ENCODE results near the gene MVB12A. TPM values are rescaled to one million over a fixed set of nuclear protein-coding genes. Genes with fewer than 3 reads are reported as not detected.

MVB12A gene
- 36.3 to 46.7 TPM (median 39.4 TPM) in 3 replicates for total RNA-seq
- long read RNA-seq, transcript MVB12A-201 (9 exons, 2,223 nt), result major isoform, 45 of 54 reads
- long read RNA-seq, partial matches to known transcripts, result 2 of 54 reads
- long read RNA-seq, other reads (novel, unspliced or antisense), result 6 of 54 reads

DNA sequence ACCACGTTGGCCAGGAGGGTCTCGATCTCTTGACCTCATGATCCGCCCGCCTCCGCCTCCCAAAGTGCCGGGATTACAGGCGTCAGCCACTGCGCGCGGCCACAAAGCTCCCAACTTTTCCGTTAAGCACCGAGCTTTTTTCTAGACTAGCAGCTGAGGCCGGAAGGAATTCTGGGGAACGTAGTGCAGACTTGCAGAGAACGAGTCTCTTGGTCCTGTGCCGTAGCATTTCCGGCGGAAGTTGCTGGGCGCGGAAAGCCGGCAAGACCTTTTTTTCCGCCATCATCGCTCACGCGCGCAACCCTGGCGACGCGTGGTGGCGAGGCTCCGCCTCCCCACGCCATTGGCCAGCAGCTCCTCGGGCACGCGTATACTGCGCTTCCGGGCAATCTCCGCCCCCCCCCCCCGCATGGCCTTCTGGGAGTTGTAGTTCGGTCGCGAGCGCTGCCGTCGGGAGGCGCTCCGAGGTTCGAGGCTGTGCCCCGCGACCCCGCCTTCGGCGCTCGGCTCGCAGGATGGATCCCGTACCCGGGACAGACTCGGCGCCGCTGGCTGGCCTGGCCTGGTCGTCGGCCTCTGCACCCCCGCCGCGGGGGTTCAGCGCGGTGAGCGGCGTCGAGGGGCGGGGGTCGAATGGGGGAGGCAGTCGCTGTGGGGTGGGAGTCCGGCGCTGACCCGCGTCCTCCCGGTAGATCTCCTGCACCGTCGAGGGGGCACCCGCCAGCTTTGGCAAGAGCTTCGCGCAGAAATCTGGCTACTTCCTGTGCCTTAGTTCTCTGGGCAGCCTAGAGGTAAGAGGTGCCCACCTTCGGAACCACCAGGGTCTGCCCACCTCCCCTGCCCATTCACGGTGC lies at the start of gene MVB12A:
MVB12A (plus strand) TSS at position 427 of the 854 bp plus-strand sequence; CDS start at position 516, 89 bp downstream.
- peak; percentile 98 for DNase-seq (ENCODE audit: low spot score)
- no peaks in the 10 kb centered on the region for H3K9me3 Mint-ChIP-seq (ENCODE audit: low read depth)
- peaks cover 14% of the 10 kb centered on the region for H3K27me3 Mint-ChIP-seq (ENCODE audit: low read depth)
- peak within 1 kb of the TSS; percentile 88 for H3K4me3 Mint-ChIP-seq (ENCODE audit: unreplicated experiment)
- no peaks in the 10 kb centered on the region for H3K36me3 Mint-ChIP-seq (ENCODE audit: low read depth)
- peaks cover 15% of the 10 kb centered on the region for H3K4me1 Mint-ChIP-seq (ENCODE audit: low read depth)
- peak within 1 kb of the TSS; percentile 92 for H3K27ac Mint-ChIP-seq (ENCODE audit: unreplicated experiment)
- TF ChIP-seq, protein P1, sequence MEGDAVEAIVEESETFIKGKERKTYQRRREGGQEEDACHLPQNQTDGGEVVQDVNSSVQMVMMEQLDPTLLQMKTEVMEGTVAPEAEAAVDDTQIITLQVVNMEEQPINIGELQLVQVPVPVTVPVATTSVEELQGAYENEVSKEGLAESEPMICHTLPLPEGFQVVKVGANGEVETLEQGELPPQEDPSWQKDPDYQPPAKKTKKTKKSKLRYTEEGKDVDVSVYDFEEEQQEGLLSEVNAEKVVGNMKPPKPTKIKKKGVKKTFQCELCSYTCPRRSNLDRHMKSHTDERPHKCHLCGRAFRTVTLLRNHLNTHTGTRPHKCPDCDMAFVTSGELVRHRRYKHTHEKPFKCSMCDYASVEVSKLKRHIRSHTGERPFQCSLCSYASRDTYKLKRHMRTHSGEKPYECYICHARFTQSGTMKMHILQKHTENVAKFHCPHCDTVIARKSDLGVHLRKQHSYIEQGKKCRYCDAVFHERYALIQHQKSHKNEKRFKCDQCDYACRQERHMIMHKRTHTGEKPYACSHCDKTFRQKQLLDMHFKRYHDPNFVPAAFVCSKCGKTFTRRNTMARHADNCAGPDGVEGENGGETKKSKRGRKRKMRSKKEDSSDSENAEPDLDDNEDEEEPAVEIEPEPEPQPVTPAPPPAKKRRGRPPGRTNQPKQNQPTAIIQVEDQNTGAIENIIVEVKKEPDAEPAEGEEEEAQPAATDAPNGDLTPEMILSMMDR (IDR thresholded peaks at IDR 0.05), result no peak

GRCh38 chr19:17376935-17377600 lies 42.8 kb upstream of the MVB12A start, which contains the start of gene PLVAP:
TSS of gene PLVAP (minus strand) at chr19:17377342. CDS start at chr19:17377288, 54 bp downstream.
- Mint-ChIP-seq H3K27ac (ENCODE audit: unreplicated experiment) (no peak within 1 kb of the TSS), H3K4me1 (ENCODE audit: low read depth) (peaks cover 5% of the 10 kb centered on the region), H3K27me3 (ENCODE audit: low read depth) (no peaks in the 10 kb centered on the region), H3K36me3 (ENCODE audit: low read depth) (no peaks in the 10 kb centered on the region), H3K9me3 (ENCODE audit: low read depth) (peaks cover 4% of the 10 kb centered on the region), H3K4me3 (ENCODE audit: unreplicated experiment) (no peak within 1 kb of the TSS)
- TF ChIP-seq, protein P1 (IDR thresholded peaks at IDR 0.05), result no peak
- DNase-seq (ENCODE audit: low spot score), result no peak

GRCh38 chr19:17378271-17378670 lies 41.6 kb upstream of the MVB12A start:
- no peak overlapping the region for H3K27ac Mint-ChIP-seq (ENCODE audit: unreplicated experiment)
- TF ChIP-seq, protein P1 (IDR thresholded peaks at IDR 0.05), result no peak
- no peaks in the 10 kb centered on the region for H3K27me3 Mint-ChIP-seq (ENCODE audit: low read depth)
- H3K4me1 Mint-ChIP-seq (ENCODE audit: low read depth), result peaks cover 13% of the 10 kb centered on the region
- H3K9me3 Mint-ChIP-seq (ENCODE audit: low read depth), result peaks cover 4% of the 10 kb centered on the region
- H3K36me3 Mint-ChIP-seq (ENCODE audit: low read depth), result no peaks in the 10 kb centered on the region
- DNase-seq (ENCODE audit: low spot score), result no peak
- H3K4me3 Mint-ChIP-seq (ENCODE audit: unreplicated experiment), result no peak overlapping the region

GRCh38 chr19:17379221-17379631 lies 40.6 kb upstream of the MVB12A start:
- DNase-seq (ENCODE audit: low spot score), result no peak
- Mint-ChIP-seq H3K9me3 (ENCODE audit: low read depth) (peaks cover 4% of the 10 kb centered on the region), H3K36me3 (ENCODE audit: low read depth) (no peaks in the 10 kb centered on the region), H3K27me3 (ENCODE audit: low read depth) (no peaks in the 10 kb centered on the region), H3K4me3 (ENCODE audit: unreplicated experiment) (no peak overlapping the region), H3K4me1 (ENCODE audit: low read depth) (peaks cover 14% of the 10 kb centered on the region), H3K27ac (ENCODE audit: unreplicated experiment) (peak overlapping the region; percentile 51)
- TF ChIP-seq, protein P1 (IDR thresholded peaks at IDR 0.05), result no peak

All from chondrocyte (in vitro differentiated cells).